ENCODE results near the gene FZD10. TPM values are rescaled to one million over a fixed set of nuclear protein-coding genes. Genes with fewer than 3 reads are reported as not detected.

Gene FZD10
- 1.9 TPM for total RNA-seq
- long read RNA-seq, transcript FZD10-202 (1 exons, 3,282 nt): major isoform, 15 of 15 reads
- long read RNA-seq, partial matches to known transcripts: 0 of 15 reads
- long read RNA-seq, other reads (novel, unspliced or antisense): 0 of 15 reads

- Histone ChIP-seq H3K27me3 (ENCODE audit: low read depth) (peaks cover 81% of the 10 kb centered on the region), H3K36me3 (no peaks in the 10 kb centered on the region), H3K27ac (peak within 1 kb of the TSS; percentile 24), H3K4me1 (peaks cover 19% of the 10 kb centered on the region), H3K9me3 (no peaks in the 10 kb centered on the region), H3K4me3 (peak within 1 kb of the TSS; percentile 52)
- ATAC-seq: peak in 1 of 2 donors; percentile 35
- intact Hi-C loops (cut with DNase I): no loop called here
- no peak for DNase-seq
- no peak for TF ChIP-seq CTCF (IDR thresholded peaks at IDR 0.05)
Observed at GRCh38 chr12:130162267-130162666, at the start of gene FZD10. FZD10 (plus strand) TSS chr12:130162464; CDS start chr12:130162943, 479 bp downstream.

- Histone ChIP-seq H3K9me3 (no peaks in the 10 kb centered on the region), H3K4me1 (no peaks in the 10 kb centered on the region), H3K36me3 (no peaks in the 10 kb centered on the region), H3K27me3 (ENCODE audit: low read depth) (no peaks in the 10 kb centered on the region), H3K27ac (no peak overlapping the region), H3K4me3 (no peak overlapping the region)
- ATAC-seq: no peak
- intact Hi-C loops (cut with DNase I): no loop called here
- no peak for TF ChIP-seq CTCF (IDR thresholded peaks at IDR 0.05)
- DNase-seq: no peak
Observed at GRCh38 chr12:130114952-130115351, 47.3 kb upstream of the FZD10 start.

GRCh38 chr12:130115646-130116045 is 46.6 kb upstream of the FZD10 start:
- TF ChIP-seq CTCF (IDR thresholded peaks at IDR 0.05): no peak
- Histone ChIP-seq H3K4me1 (peaks cover 4% of the 10 kb centered on the region), H3K36me3 (no peaks in the 10 kb centered on the region), H3K27me3 (ENCODE audit: low read depth) (no peaks in the 10 kb centered on the region), H3K4me3 (no peak overlapping the region), H3K9me3 (no peaks in the 10 kb centered on the region), H3K27ac (no peak overlapping the region)
- intact Hi-C loops (cut with DNase I): no loop called here
- ATAC-seq: no peak
- no peak for DNase-seq

GRCh38 chr12:130116791-130117190 is 45.5 kb upstream of the FZD10 start:
- intact Hi-C loops (cut with DNase I): no loop called here
- ATAC-seq: no peak
- Histone ChIP-seq H3K36me3 (no peaks in the 10 kb centered on the region), H3K4me1 (peaks cover 4% of the 10 kb centered on the region), H3K27ac (no peak overlapping the region), H3K9me3 (no peaks in the 10 kb centered on the region), H3K4me3 (no peak overlapping the region), H3K27me3 (ENCODE audit: low read depth) (no peaks in the 10 kb centered on the region)
- DNase-seq: no peak
- TF ChIP-seq CTCF (IDR thresholded peaks at IDR 0.05): no peak

GRCh38 chr12:130117233-130117632 is 45.0 kb upstream of the FZD10 start:
- no peaks in the 10 kb centered on the region for H3K27me3 ChIP-seq (ENCODE audit: low read depth)
- DNase-seq: no peak
- H3K4me3 ChIP-seq: no peak overlapping the region
- intact Hi-C loops (cut with DNase I): no loop called here
- peaks cover 4% of the 10 kb centered on the region for H3K4me1 ChIP-seq
- H3K9me3 ChIP-seq: no peaks in the 10 kb centered on the region
- H3K27ac ChIP-seq: no peak overlapping the region
- no peak for ATAC-seq
- TF ChIP-seq CTCF (IDR thresholded peaks at IDR 0.05): no peak
- no peaks in the 10 kb centered on the region for H3K36me3 ChIP-seq

Measured in lower lobe of right lung (tissue), 2 donors.